Measurements from ENCODE around the gene NOVA1. TPM values are rescaled to one million over a fixed set of nuclear protein-coding genes. Genes with fewer than 3 reads are reported as not detected.

The NOVA1 gene
- total RNA-seq, 4 donors from 2014 or later, result 13.1 to 43.1 (median 20.4) TPM

DNA sequence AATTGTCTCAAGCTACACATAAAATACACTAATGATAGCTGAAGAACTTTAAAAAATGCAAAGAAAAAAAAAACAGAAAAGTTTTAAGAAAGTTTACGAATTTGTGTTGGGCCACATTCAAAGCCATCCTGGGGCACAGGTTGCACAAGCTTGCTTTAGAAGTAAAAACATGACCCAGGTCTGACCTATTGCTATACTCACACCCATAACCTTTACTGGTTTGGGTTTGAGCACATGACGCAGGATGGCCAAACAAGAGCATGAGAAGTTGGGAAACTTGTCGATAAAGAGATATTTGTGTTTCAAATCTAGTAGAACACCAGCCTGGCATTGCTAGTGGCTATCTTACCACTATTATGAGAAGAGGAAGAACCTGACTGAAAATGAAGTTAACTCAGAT lies 143.7 kb downstream of the NOVA1 start:
- Histone ChIP-seq H3K4me1 (no peaks in the 10 kb centered on the region), H3K36me3 (no peaks in the 10 kb centered on the region), H3K27me3 (no peaks in the 10 kb centered on the region), H3K9me3 (no peaks in the 10 kb centered on the region), H3K27ac (no peak overlapping the region), H3K4me3 (no peak overlapping the region)
- intact Hi-C loops (cut with DNase I; ENCODE audit: low total_unique reads), result no loop called here
- no peak for DNase-seq
- TF ChIP-seq POLR2A (IDR thresholded peaks at IDR 0.05), result no peak
- TF ChIP-seq, protein P1, sequence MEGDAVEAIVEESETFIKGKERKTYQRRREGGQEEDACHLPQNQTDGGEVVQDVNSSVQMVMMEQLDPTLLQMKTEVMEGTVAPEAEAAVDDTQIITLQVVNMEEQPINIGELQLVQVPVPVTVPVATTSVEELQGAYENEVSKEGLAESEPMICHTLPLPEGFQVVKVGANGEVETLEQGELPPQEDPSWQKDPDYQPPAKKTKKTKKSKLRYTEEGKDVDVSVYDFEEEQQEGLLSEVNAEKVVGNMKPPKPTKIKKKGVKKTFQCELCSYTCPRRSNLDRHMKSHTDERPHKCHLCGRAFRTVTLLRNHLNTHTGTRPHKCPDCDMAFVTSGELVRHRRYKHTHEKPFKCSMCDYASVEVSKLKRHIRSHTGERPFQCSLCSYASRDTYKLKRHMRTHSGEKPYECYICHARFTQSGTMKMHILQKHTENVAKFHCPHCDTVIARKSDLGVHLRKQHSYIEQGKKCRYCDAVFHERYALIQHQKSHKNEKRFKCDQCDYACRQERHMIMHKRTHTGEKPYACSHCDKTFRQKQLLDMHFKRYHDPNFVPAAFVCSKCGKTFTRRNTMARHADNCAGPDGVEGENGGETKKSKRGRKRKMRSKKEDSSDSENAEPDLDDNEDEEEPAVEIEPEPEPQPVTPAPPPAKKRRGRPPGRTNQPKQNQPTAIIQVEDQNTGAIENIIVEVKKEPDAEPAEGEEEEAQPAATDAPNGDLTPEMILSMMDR (IDR thresholded peaks at IDR 0.05), result no peak

DNA sequence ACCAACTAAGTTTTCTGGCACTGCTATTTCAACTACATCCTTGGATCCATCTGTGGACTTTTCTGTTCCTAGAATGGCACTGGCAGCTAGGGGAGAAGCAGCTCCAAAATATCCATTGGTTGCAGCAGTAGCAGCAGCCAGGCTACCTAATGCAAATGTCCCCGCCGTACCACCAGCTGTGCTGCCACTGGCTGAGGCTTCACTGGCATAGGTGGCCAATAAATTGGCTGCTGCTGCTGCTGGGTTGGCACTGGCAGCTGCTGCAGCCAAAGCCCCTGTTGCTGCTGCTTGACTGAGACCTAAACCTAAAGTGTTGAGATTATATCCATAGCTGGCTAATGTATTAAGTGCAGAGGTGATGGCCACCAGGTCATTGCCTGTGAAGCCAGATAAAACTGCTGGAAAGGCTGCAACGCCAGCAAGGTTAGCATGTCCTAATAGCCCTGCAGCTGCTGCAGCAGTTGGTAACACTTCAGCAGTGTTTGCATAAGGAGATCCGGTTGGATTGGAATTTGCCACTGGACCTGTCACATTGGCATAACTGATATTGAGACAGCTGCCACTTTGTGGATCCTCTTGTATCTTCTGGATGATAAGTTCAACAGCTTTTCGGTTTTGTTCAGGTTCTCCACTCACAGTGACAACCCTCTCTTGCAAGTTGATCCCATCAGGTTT lies 149.5 kb downstream of the NOVA1 start:
- intact Hi-C loops (cut with DNase I; ENCODE audit: low total_unique reads), result no loop called here
- TF ChIP-seq POLR2A (IDR thresholded peaks at IDR 0.05), result no peak
- TF ChIP-seq, protein P1 (IDR thresholded peaks at IDR 0.05), result no peak
- no peak for DNase-seq

DNA sequence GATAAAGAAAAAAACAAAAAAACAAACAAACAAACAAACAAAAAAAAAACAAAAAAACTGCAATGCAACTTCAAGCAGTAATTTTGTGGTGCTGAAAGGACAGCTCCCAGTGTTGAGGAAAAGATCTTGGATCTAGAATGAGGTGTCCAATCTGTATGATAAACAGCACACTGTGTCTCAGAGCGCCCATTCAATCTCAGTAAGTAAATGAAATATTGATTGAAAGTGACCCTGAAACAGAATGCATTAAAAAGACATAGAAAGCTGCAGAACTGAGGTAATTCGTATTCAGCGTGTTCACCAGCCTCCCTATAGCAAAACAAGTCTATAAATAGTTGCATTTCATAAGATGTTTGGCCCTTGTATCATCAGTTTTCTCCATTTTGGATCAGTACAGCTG lies 153.0 kb downstream of the NOVA1 start:
- Histone ChIP-seq H3K27me3 (no peaks in the 10 kb centered on the region), H3K36me3 (no peaks in the 10 kb centered on the region), H3K27ac (no peak overlapping the region), H3K4me1 (no peaks in the 10 kb centered on the region), H3K9me3 (no peaks in the 10 kb centered on the region), H3K4me3 (no peak overlapping the region)
- DNase-seq, result no peak
- TF ChIP-seq POLR2A (IDR thresholded peaks at IDR 0.05), result no peak
- TF ChIP-seq, protein P1 (IDR thresholded peaks at IDR 0.05), result no peak
- intact Hi-C loops (cut with DNase I; ENCODE audit: low total_unique reads), result no loop called here

More for the DNA sequence above, 149.5 kb downstream of the NOVA1 start:
- no peak overlapping the region for H3K27ac ChIP-seq
- H3K36me3 ChIP-seq, result no peaks in the 10 kb centered on the region
- H3K4me3 ChIP-seq, result no peak overlapping the region
- no peaks in the 10 kb centered on the region for H3K27me3 ChIP-seq
- H3K4me1 ChIP-seq, result no peaks in the 10 kb centered on the region
- H3K9me3 ChIP-seq, result no peaks in the 10 kb centered on the region

DNA sequence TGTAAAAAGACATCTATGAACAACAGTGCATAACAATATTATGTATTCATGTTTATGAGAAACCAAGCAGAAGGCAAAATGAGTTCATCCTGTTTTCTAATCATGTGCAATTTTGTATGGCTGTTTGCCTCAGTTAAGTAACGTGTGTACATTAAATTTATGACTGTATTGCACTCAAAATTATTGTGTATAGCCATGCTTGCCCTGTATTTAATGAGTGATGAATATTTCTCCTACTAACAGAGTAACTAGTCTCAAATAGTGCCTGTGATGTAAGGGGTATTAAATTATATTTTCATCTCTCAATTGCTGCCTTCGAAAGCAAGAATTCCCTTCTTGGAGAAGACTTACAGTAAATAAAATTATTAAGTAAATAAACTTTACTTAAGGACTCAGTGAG lies 154.2 kb downstream of the NOVA1 start:
- TF ChIP-seq POLR2A (IDR thresholded peaks at IDR 0.05), result no peak
- TF ChIP-seq, protein P1 (IDR thresholded peaks at IDR 0.05), result no peak
- no peaks in the 10 kb centered on the region for H3K27me3 ChIP-seq
- intact Hi-C loops (cut with DNase I; ENCODE audit: low total_unique reads), result no loop called here
- no peaks in the 10 kb centered on the region for H3K36me3 ChIP-seq
- no peak for DNase-seq
- no peaks in the 10 kb centered on the region for H3K4me1 ChIP-seq
- no peak overlapping the region for H3K4me3 ChIP-seq
- no peaks in the 10 kb centered on the region for H3K9me3 ChIP-seq
- H3K27ac ChIP-seq, result no peak overlapping the region

DNA sequence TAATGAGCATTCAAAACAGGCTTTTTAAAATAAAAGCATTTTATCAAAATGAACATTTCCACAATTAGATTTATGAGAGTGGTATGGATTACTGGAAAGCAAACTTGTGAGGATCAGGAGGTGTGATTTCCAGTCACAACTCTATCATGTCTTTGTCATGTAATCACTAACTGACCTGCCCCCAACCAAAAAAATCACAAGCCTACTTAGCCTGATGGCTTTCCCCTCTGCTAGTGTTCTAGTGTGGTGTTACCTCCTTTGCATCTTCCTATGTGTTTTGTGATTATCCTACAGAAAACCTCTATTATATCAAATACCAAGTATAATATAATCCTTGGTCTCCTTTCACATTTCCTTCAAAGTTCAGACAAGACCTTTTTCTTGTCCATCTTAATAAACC lies 168.6 kb downstream of the NOVA1 start:
- intact Hi-C loops (cut with DNase I; ENCODE audit: low total_unique reads), result no loop called here
- H3K27ac ChIP-seq, result no peak overlapping the region

More for the DNA sequence above, 168.6 kb downstream of the NOVA1 start:
- Histone ChIP-seq H3K27me3 (no peaks in the 10 kb centered on the region), H3K4me1 (no peaks in the 10 kb centered on the region), H3K9me3 (no peaks in the 10 kb centered on the region), H3K36me3 (no peaks in the 10 kb centered on the region), H3K4me3 (no peak overlapping the region)
- no peak for DNase-seq
- TF ChIP-seq POLR2A (IDR thresholded peaks at IDR 0.05), result no peak
- TF ChIP-seq, protein P1 (IDR thresholded peaks at IDR 0.05), result no peak
